Measurements from ENCODE around the gene LRRC75A. TPM values are rescaled to one million over a fixed set of nuclear protein-coding genes. Genes with fewer than 3 reads are reported as not detected.

Gene LRRC75A
- total RNA-seq, 6 experiments from 2014 or later: 0.14 to 0.57 (median 0.27) TPM

DNA sequence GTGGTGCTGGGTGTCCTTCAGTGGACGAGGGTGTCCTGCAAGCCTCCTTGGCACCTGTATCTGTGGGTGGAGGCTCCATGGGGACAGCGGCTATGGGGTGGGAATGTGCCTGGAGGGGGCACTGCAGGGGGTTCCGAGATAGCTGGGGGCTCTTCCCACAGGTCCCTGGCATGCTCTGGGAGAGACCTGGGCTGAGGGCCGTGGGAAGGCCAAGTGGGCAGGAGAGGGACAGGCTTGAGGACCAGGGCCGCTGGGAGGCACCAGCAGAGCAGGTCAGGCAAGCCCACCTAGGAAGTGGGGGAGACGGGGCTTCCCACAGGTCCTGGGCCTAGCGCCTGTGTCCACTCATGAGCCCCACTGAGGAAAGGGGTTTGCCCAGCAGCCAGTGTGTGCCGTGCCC lies 9.7 kb downstream of the LRRC75A start:
- Mint-ChIP-seq H3K36me3 (ENCODE audit: low read depth) (no peaks in the 10 kb centered on the region), H3K27me3 (ENCODE audit: insufficient read depth) (peaks cover 2% of the 10 kb centered on the region), H3K27ac (no peak overlapping the region), H3K4me1 (ENCODE audit: low read depth) (peaks cover 38% of the 10 kb centered on the region), H3K9me3 (no peaks in the 10 kb centered on the region), H3K4me3 (no peak overlapping the region)
- TF ChIP-seq, protein P1, sequence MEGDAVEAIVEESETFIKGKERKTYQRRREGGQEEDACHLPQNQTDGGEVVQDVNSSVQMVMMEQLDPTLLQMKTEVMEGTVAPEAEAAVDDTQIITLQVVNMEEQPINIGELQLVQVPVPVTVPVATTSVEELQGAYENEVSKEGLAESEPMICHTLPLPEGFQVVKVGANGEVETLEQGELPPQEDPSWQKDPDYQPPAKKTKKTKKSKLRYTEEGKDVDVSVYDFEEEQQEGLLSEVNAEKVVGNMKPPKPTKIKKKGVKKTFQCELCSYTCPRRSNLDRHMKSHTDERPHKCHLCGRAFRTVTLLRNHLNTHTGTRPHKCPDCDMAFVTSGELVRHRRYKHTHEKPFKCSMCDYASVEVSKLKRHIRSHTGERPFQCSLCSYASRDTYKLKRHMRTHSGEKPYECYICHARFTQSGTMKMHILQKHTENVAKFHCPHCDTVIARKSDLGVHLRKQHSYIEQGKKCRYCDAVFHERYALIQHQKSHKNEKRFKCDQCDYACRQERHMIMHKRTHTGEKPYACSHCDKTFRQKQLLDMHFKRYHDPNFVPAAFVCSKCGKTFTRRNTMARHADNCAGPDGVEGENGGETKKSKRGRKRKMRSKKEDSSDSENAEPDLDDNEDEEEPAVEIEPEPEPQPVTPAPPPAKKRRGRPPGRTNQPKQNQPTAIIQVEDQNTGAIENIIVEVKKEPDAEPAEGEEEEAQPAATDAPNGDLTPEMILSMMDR (IDR thresholded peaks at IDR 0.05): no peak
- DNase-seq: no peak

DNA sequence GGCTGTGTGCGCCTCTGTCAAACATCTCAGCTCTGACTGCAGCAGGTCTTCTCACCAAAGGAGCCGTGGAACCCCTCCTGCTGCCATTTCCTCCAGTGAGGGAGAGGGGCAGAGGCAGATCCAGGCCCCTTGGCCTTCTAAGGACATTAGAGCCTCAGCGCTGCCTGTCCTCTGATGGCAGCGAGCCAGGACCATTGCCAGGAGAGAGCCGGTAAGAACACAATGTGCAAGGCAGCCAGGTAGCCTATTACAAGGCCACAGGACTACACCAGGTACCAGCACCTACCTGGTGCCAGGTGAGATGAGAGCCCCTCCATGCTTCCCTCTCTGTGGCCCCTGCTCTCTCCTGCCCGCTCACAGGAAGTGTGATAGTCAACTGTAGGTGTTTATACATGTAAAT lies 11.0 kb downstream of the LRRC75A start:
- Mint-ChIP-seq H3K27me3 (ENCODE audit: insufficient read depth) (peaks cover 2% of the 10 kb centered on the region; the same call in 1 of the 2 replicates), H3K4me1 (ENCODE audit: low read depth) (peaks cover 33% of the 10 kb centered on the region), H3K36me3 (ENCODE audit: low read depth) (no peaks in the 10 kb centered on the region), H3K27ac (no peak overlapping the region), H3K9me3 (no peaks in the 10 kb centered on the region), H3K4me3 (no peak overlapping the region)
- DNase-seq: no peak
- TF ChIP-seq, protein P1 (IDR thresholded peaks at IDR 0.05): no peak

DNA sequence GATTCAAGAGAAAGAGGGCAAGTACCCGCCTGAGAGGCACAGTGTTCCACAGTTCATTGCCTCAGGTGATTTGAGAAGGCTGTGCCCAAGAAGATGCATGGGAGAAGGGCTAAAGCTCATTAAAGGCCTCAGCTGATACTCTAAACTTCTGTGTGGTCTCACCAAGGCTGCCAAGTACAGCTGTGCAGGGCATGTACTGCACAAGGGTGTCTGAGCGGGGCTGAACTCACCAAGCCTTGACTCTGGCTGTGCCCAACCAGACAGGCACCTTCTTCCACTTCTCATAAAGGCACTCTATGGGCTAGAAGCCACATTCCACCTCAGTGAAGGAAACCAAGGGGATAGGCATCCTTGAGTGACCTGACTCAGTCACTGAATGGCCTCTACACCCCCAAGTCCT lies 12.7 kb downstream of the LRRC75A start:
- TF ChIP-seq, protein P1 (IDR thresholded peaks at IDR 0.05): no peak
- no peak overlapping the region for H3K27ac Mint-ChIP-seq
- no peaks in the 10 kb centered on the region for H3K36me3 Mint-ChIP-seq (ENCODE audit: low read depth)
- H3K9me3 Mint-ChIP-seq: no peaks in the 10 kb centered on the region
- peaks cover 31% of the 10 kb centered on the region for H3K4me1 Mint-ChIP-seq (ENCODE audit: low read depth)
- H3K4me3 Mint-ChIP-seq: no peak overlapping the region
- DNase-seq: no peak
- peaks cover 2% of the 10 kb centered on the region for H3K27me3 Mint-ChIP-seq (ENCODE audit: insufficient read depth)

DNA sequence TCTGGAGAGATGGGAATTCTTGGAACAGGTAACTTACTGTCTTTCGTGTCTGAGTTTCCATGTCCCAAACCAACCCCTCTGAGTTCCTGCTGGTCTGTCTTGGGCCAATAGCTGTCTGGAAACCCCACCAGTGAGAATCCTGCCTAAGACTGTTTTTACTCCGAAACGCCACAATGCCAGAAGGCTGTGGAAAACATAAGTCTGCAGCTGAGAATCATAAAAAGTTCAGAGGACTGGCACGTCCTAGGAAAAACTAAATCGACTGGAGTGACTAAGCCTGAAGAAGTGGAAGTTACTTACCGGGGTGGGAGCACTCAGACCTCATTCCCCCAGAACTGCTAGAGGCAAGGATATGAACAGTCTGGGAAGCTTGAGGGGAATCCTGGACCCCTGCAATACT lies 13.3 kb downstream of the LRRC75A start:
- no peaks in the 10 kb centered on the region for H3K36me3 Mint-ChIP-seq (ENCODE audit: low read depth)

DNA sequence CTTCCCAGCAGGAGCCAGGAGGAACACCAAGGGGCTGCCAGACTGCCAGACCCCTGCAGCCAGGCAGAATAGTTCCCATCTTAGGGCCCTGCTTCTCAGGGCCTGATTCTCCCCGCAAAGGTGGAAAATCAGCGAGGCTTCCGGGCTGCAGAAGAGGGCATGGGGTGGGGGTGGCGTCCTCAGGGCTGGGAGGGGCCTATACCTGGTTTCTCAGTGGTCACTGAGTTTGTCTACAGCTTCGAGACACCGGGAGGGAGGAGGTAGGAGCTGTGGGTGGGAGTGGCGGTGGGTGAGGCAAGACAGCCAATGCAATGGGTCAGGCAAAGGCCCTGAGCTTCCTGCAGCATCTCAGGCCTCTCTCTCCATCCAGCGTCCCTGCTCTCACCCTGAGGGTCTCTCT lies 14.3 kb downstream of the LRRC75A start:
- H3K27me3 Mint-ChIP-seq (ENCODE audit: insufficient read depth): no peaks in the 10 kb centered on the region; the same call in 1 of the 2 replicates
- H3K4me1 Mint-ChIP-seq (ENCODE audit: low read depth): peaks cover 32% of the 10 kb centered on the region
- no peak overlapping the region for H3K4me3 Mint-ChIP-seq
- TF ChIP-seq, protein P1 (IDR thresholded peaks at IDR 0.05): no peak
- DNase-seq: no peak
- no peaks in the 10 kb centered on the region for H3K36me3 Mint-ChIP-seq (ENCODE audit: low read depth)
- H3K9me3 Mint-ChIP-seq: no peaks in the 10 kb centered on the region
- H3K27ac Mint-ChIP-seq: peak overlapping the region; percentile 91

More for the DNA sequence above, 13.3 kb downstream of the LRRC75A start:
- Mint-ChIP-seq H3K4me1 (ENCODE audit: low read depth) (peaks cover 32% of the 10 kb centered on the region), H3K9me3 (no peaks in the 10 kb centered on the region), H3K4me3 (no peak overlapping the region; the same call in 1 of the 2 replicates), H3K27me3 (ENCODE audit: insufficient read depth) (peaks cover 2% of the 10 kb centered on the region), H3K27ac (peak overlapping the region; percentile 91; the same call in 1 of the 2 replicates)
- TF ChIP-seq, protein P1 (IDR thresholded peaks at IDR 0.05): no peak
- no peak for DNase-seq

DNA sequence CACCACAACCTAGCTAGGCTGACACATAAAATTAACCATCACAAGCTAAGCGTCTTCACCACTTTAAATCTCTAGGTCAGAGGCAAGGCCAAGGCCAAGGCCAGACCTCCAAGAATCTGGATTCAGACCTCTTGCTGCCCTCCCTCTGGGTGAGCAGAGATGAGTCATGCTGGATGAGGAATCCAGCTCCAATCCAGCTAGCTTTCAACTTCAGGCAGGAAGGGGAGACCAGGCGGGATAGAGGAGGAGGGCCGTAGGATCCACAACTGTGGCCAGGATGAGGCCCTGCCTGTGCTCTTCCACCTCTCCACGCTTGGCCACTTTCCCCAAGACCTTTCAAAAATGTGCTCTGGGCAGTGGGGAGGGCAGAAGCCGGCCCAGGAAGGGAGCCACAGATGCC lies 14.7 kb downstream of the LRRC75A start:
- Mint-ChIP-seq H3K9me3 (no peaks in the 10 kb centered on the region), H3K27ac (peak overlapping the region; percentile 91), H3K4me3 (no peak overlapping the region), H3K27me3 (ENCODE audit: insufficient read depth) (no peaks in the 10 kb centered on the region; the same call in 1 of the 2 replicates), H3K36me3 (ENCODE audit: low read depth) (no peaks in the 10 kb centered on the region), H3K4me1 (ENCODE audit: low read depth) (peaks cover 32% of the 10 kb centered on the region)
- TF ChIP-seq, protein P1 (IDR thresholded peaks at IDR 0.05): no peak
- DNase-seq: peak; percentile 77
